Measurements from ENCODE around the gene LGR4.

- TF ChIP-seq, protein P1, sequence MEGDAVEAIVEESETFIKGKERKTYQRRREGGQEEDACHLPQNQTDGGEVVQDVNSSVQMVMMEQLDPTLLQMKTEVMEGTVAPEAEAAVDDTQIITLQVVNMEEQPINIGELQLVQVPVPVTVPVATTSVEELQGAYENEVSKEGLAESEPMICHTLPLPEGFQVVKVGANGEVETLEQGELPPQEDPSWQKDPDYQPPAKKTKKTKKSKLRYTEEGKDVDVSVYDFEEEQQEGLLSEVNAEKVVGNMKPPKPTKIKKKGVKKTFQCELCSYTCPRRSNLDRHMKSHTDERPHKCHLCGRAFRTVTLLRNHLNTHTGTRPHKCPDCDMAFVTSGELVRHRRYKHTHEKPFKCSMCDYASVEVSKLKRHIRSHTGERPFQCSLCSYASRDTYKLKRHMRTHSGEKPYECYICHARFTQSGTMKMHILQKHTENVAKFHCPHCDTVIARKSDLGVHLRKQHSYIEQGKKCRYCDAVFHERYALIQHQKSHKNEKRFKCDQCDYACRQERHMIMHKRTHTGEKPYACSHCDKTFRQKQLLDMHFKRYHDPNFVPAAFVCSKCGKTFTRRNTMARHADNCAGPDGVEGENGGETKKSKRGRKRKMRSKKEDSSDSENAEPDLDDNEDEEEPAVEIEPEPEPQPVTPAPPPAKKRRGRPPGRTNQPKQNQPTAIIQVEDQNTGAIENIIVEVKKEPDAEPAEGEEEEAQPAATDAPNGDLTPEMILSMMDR (IDR thresholded peaks at IDR 0.05 in 8 of 11, conservative IDR thresholded peaks at IDR 0.05 in 3 of 11) = no peak
- TF ChIP-seq POLR2A (IDR thresholded peaks at IDR 0.05) = no peak
Observed at GRCh38 chr11:27512238-27512637, 39.6 kb upstream of the LGR4 start.
